Suprapubic skin (tissue), 3 donors: ENCODE measurements around the gene ZNF467.

Experiments used
- CTCF ChIP-seq, 2 donors: fragments of 200-600 bp in 1 of 2; fragments of 450-650 bp in 1 of 2; sonication (generic) in 1 of 2; IDR thresholded peaks; one replicate each; pipeline ENCODE4 v1.5.1; 2016 to 2019; ENCODE audit warnings: antibody characterized with exemption in 2 of 2, mild to moderate bottlenecking in 1 of 2, moderate library complexity in 1 of 2
- EP300 ChIP-seq: sonication (generic); formaldehyde crosslinking; IDR thresholded peaks from one replicate; pipeline ENCODE4 v1.6.1; 2017; ENCODE audit warnings: antibody characterized with exemption
- POLR2A ChIP-seq, 2 donors: fragments of 450-650 bp; IDR thresholded peaks; one replicate each; pipeline ENCODE4 v1.6.1; 2017; ENCODE audit warnings: antibody characterized with exemption in 2 of 2, mild to moderate bottlenecking in 2 of 2, moderate library complexity in 2 of 2

GRCh38 chr7:149796287-149796860 lies 23.0 kb upstream of the ZNF467 start:
- TF ChIP-seq CTCF (IDR thresholded peaks at IDR 0.05): no peak
- no peak for TF ChIP-seq POLR2A (IDR thresholded peaks at IDR 0.05)
- no peak for TF ChIP-seq EP300
